Posterior vena cava (tissue), 2 donors: Measurements from ENCODE around the gene OSBPL2. TPM values are rescaled to one million over a fixed set of nuclear protein-coding genes. Genes with fewer than 3 reads are reported as not detected.

Experiments
- DNase-seq: peaks from one replicate; pipeline ENCODE4 v3.0.0-alpha.2; 2020; ENCODE audit warnings: low spot score
- intact Hi-C, 2 donors: fragments of 100-400 bp; cut with DNase I; formaldehyde crosslinking; loops; one replicate each; pipeline versions ENCODE4 v1.14.1 to v1.14.2; 2022 to 2023
- total RNA-seq, 2 donors: library from RNA; stranded (reverse); fragmentation: NEBNext Ultra II Directional; extraction: Animal tissue kit (Norgen Biotek cat#: 25700); gene quantifications; one replicate each; pipeline ENCODE4 v1.2.1, GENCODE V29; 2021
- donor health status: DM: yes; HTN: yes; CAD: no.
- donor health status: DM: yes; HTN: yes; CAD: no.

OSBPL2 gene
- total RNA-seq, 2 donors from 2014 or later, result 31.8 to 34.7 TPM

GRCh38 chr20:62230696-62231095, 7.6 kb upstream of the OSBPL2 start:
- DNase-seq, result no peak
- intact Hi-C loops, result no loop called here

GRCh38 chr20:62231292-62231691, 7.0 kb upstream of the OSBPL2 start:
- intact Hi-C loops, result no loop called here
- DNase-seq, result no peak

GRCh38 chr20:62232194-62232593, 6.1 kb upstream of the OSBPL2 start:
- DNase-seq, result no peak
- intact Hi-C loops, result no loop called here

GRCh38 chr20:62232770-62233645, 5.3 kb upstream of the OSBPL2 start:
- intact Hi-C loops, result no loop called here
- no peak for DNase-seq

GRCh38 chr20:62233684-62234083, 4.6 kb upstream of the OSBPL2 start:
- intact Hi-C loops, result no loop called here
- DNase-seq, result no peak

- no peak for DNase-seq
- intact Hi-C loops, result no loop called here
Observed at GRCh38 chr20:62234339-62234738, 4.0 kb upstream of the OSBPL2 start.

GRCh38 chr20:62235001-62235776, 3.1 kb upstream of the OSBPL2 start:
- no peak for DNase-seq
- intact Hi-C loops, result no loop called here

GRCh38 chr20:62235777-62236157, 2.6 kb upstream of the OSBPL2 start:
- intact Hi-C loops, result no loop called here
- DNase-seq, result no peak

GRCh38 chr20:62236200-62236599, 2.1 kb upstream of the OSBPL2 start:
- DNase-seq, result no peak
- intact Hi-C loops, result no loop called here

GRCh38 chr20:62236766-62237513, 1.4 kb upstream of the OSBPL2 start:
- DNase-seq, result no peak
- intact Hi-C loops, result no loop called here

- no peak for DNase-seq
- intact Hi-C loops, result no loop called here
Observed at GRCh38 chr20:62237514-62237800, 864 bp upstream of the OSBPL2 start.

- intact Hi-C loops, result no loop called here
- DNase-seq, result no peak
Observed at GRCh38 chr20:62238569-62239277, 402 bp downstream of the OSBPL2 start.

- no peak for DNase-seq
- intact Hi-C loops, result no loop called here
Observed at GRCh38 chr20:62239278-62239879, 1.1 kb downstream of the OSBPL2 start.

GRCh38 chr20:62240020-62240685, 1.8 kb downstream of the OSBPL2 start:
- no peak for DNase-seq

GRCh38 chr20:62241506-62241905, 3.2 kb downstream of the OSBPL2 start:
- DNase-seq, result no peak
- intact Hi-C loops, result no loop called here

More at GRCh38 chr20:62240020-62240685, 1.8 kb downstream of the OSBPL2 start:
- intact Hi-C loops, result no loop called here

GRCh38 chr20:62242176-62242575, 3.9 kb downstream of the OSBPL2 start:
- DNase-seq, result no peak
- intact Hi-C loops, result no loop called here

- intact Hi-C loops, result no loop called here
- no peak for DNase-seq
Observed at GRCh38 chr20:62243106-62243505, 4.8 kb downstream of the OSBPL2 start.

- no peak for DNase-seq
- intact Hi-C loops, result no loop called here
Observed at GRCh38 chr20:62243906-62244515, 5.7 kb downstream of the OSBPL2 start.
